ENCODE data around the gene AQP5. TPM values are rescaled to one million over a fixed set of nuclear protein-coding genes. Genes with fewer than 3 reads are reported as not detected.

The AQP5 gene
- total and polyA plus RNA-seq, 2 donors from 2014 or later, result 0.91 to 0.99 TPM

GRCh38 chr12:49990273-49990672 is 28.6 kb downstream of the AQP5 start:
- H3K27ac ChIP-seq (ENCODE audit: low read depth in 2 of 2, low read length in 2 of 2), result no peak overlapping the region
- no peak for DNase-seq
- FAIRE-seq, result no peak
- H3K36me3 ChIP-seq (ENCODE audit: control insufficient read depth in 2 of 3, insufficient read depth in 3 of 3, low read length in 3 of 3), result peaks cover 0 to 2% (median 0%) of the 10 kb centered on the region in 3 donors
- no peak overlapping the region for H3K9ac ChIP-seq (ENCODE audit: low read length in 3 of 3)
- H3K4me1 ChIP-seq (ENCODE audit: control insufficient read depth in 2 of 3, insufficient read depth in 2 of 3, low read depth in 1 of 3, low read length in 3 of 3), result peaks cover 0 to 6% (median 5%) of the 10 kb centered on the region in 3 donors
- no peaks in the 10 kb centered on the region for H3K9me3 ChIP-seq (ENCODE audit: control insufficient read depth in 2 of 3, insufficient read depth in 1 of 3, low read length in 3 of 3)
- TF ChIP-seq, protein P1, sequence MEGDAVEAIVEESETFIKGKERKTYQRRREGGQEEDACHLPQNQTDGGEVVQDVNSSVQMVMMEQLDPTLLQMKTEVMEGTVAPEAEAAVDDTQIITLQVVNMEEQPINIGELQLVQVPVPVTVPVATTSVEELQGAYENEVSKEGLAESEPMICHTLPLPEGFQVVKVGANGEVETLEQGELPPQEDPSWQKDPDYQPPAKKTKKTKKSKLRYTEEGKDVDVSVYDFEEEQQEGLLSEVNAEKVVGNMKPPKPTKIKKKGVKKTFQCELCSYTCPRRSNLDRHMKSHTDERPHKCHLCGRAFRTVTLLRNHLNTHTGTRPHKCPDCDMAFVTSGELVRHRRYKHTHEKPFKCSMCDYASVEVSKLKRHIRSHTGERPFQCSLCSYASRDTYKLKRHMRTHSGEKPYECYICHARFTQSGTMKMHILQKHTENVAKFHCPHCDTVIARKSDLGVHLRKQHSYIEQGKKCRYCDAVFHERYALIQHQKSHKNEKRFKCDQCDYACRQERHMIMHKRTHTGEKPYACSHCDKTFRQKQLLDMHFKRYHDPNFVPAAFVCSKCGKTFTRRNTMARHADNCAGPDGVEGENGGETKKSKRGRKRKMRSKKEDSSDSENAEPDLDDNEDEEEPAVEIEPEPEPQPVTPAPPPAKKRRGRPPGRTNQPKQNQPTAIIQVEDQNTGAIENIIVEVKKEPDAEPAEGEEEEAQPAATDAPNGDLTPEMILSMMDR (IDR thresholded peaks at IDR 0.05; ENCODE audit: borderline replicate concordance, extremely low read depth, insufficient read depth), result no peak
- H3K4me3 ChIP-seq (ENCODE audit: low read length in 3 of 3), result no peak overlapping the region
- no peaks in the 10 kb centered on the region for H3K27me3 ChIP-seq (ENCODE audit: control insufficient read depth, insufficient read depth, low read length)
- intact Hi-C loops (cut with DNase I), result no loop called here

GRCh38 chr12:49998453-49998852 is 36.8 kb downstream of the AQP5 start:
- intact Hi-C loops (cut with DNase I), result no loop called here
- Histone ChIP-seq H3K9me3 (ENCODE audit: control insufficient read depth in 2 of 3, insufficient read depth in 1 of 3, low read length in 3 of 3) (no peaks in the 10 kb centered on the region), H3K4me3 (ENCODE audit: low read length in 3 of 3) (no peak overlapping the region), H3K27me3 (ENCODE audit: control insufficient read depth, insufficient read depth, low read length) (no peaks in the 10 kb centered on the region), H3K36me3 (ENCODE audit: control insufficient read depth in 2 of 3, insufficient read depth in 3 of 3, low read length in 3 of 3) (peaks cover 0 to 2% (median 0%) of the 10 kb centered on the region in 3 donors), H3K4me1 (ENCODE audit: control insufficient read depth in 2 of 3, insufficient read depth in 2 of 3, low read depth in 1 of 3, low read length in 3 of 3) (no peaks in the 10 kb centered on the region), H3K9ac (ENCODE audit: low read length in 3 of 3) (no peak overlapping the region), H3K27ac (ENCODE audit: low read depth in 2 of 2, low read length in 2 of 2) (no peak overlapping the region)
- no peak for FAIRE-seq
- TF ChIP-seq, protein P1 (IDR thresholded peaks at IDR 0.05; ENCODE audit: borderline replicate concordance, extremely low read depth, insufficient read depth), result no peak
- DNase-seq, result no peak

GRCh38 chr12:50003595-50003994 is 41.9 kb downstream of the AQP5 start:
- H3K9ac ChIP-seq (ENCODE audit: low read length in 3 of 3), result no peak overlapping the region
- H3K27ac ChIP-seq (ENCODE audit: low read depth in 2 of 2, low read length in 2 of 2), result no peak overlapping the region
- H3K4me3 ChIP-seq (ENCODE audit: low read length in 3 of 3), result no peak overlapping the region
- peaks cover 0 to 4% (median 0%) of the 10 kb centered on the region in 3 donors for H3K36me3 ChIP-seq (ENCODE audit: control insufficient read depth in 2 of 3, insufficient read depth in 3 of 3, low read length in 3 of 3)
- TF ChIP-seq, protein P1 (IDR thresholded peaks at IDR 0.05; ENCODE audit: borderline replicate concordance, extremely low read depth, insufficient read depth), result no peak
- FAIRE-seq (no peak), DNase-seq (no peak)
- no peaks in the 10 kb centered on the region for H3K27me3 ChIP-seq (ENCODE audit: control insufficient read depth, insufficient read depth, low read length)
- no peaks in the 10 kb centered on the region for H3K9me3 ChIP-seq (ENCODE audit: control insufficient read depth in 2 of 3, insufficient read depth in 1 of 3, low read length in 3 of 3)
- H3K4me1 ChIP-seq (ENCODE audit: control insufficient read depth in 2 of 3, insufficient read depth in 2 of 3, low read depth in 1 of 3, low read length in 3 of 3), result no peaks in the 10 kb centered on the region
- intact Hi-C loops (cut with DNase I), result no loop called here

GRCh38 chr12:50004696-50005095 is 43.0 kb downstream of the AQP5 start:
- DNase-seq (no peak), FAIRE-seq (no peak)
- TF ChIP-seq, protein P1 (IDR thresholded peaks at IDR 0.05; ENCODE audit: borderline replicate concordance, extremely low read depth, insufficient read depth), result no peak
- intact Hi-C loops (cut with DNase I), result no loop called here
- peaks cover 0 to 2% (median 0%) of the 10 kb centered on the region in 3 donors for H3K36me3 ChIP-seq (ENCODE audit: control insufficient read depth in 2 of 3, insufficient read depth in 3 of 3, low read length in 3 of 3)
- no peaks in the 10 kb centered on the region for H3K9me3 ChIP-seq (ENCODE audit: control insufficient read depth in 2 of 3, insufficient read depth in 1 of 3, low read length in 3 of 3)
- no peaks in the 10 kb centered on the region for H3K27me3 ChIP-seq (ENCODE audit: control insufficient read depth, insufficient read depth, low read length)
- H3K4me3 ChIP-seq (ENCODE audit: low read length in 3 of 3), result no peak overlapping the region
- H3K9ac ChIP-seq (ENCODE audit: low read length in 3 of 3), result no peak overlapping the region
- H3K4me1 ChIP-seq (ENCODE audit: control insufficient read depth in 2 of 3, insufficient read depth in 2 of 3, low read depth in 1 of 3, low read length in 3 of 3), result no peaks in the 10 kb centered on the region
- no peak overlapping the region for H3K27ac ChIP-seq (ENCODE audit: low read depth in 2 of 2, low read length in 2 of 2)
